Activated B cell treated with CpG ODN at 0.5 μM for 24 hours (primary cell): ENCODE results near the gene HYPK. TPM values are rescaled to one million over a fixed set of nuclear protein-coding genes. Genes with fewer than 3 reads are reported as not detected.

Source experiments
- ATAC-seq: fragments of 200-7000 bp; cut with Tn5 transposase; one replicate; pipeline ENCODE4 v1.10.0; 2021; ENCODE audit warnings: low read depth, mild to moderate bottlenecking, moderate library complexity
- CTCF ChIA-PET: fragments of 350-600 bp; sonication (Branson Sonifier 250); formaldehyde crosslinking; loops from one replicate; lab custom pipeline; 2021; ENCODE audit warnings: antibody characterized with exemption; lab: Charles Lee
- POLR2A ChIA-PET: fragments of 350-600 bp; sonication (Branson Sonifier 250); formaldehyde crosslinking; loops from one replicate; lab custom pipeline; 2021; ENCODE audit warnings: antibody characterized with exemption; lab: Charles Lee
- DNase-seq: peaks from one replicate; pipeline ENCODE4 v3.0.0; 2022
- H3K27ac Mint-ChIP-seq: one replicate; pipeline ENCODE4 v1.8.0; 2020; ENCODE audit warnings: mixed read lengths
- H3K27me3 Mint-ChIP-seq: one replicate; pipeline ENCODE4 v1.8.0; 2021; ENCODE audit warnings: mixed read lengths
- H3K36me3 Mint-ChIP-seq: one replicate; pipeline ENCODE4 v1.8.0; 2021; ENCODE audit warnings: low read depth, mixed read lengths
- H3K4me1 Mint-ChIP-seq: one replicate; pipeline ENCODE4 v1.8.0; 2021; ENCODE audit warnings: mixed read lengths
- H3K4me3 Mint-ChIP-seq: one replicate; pipeline ENCODE4 v1.8.0; 2020; ENCODE audit warnings: mild to moderate bottlenecking, mixed read lengths
- H3K9me3 Mint-ChIP-seq: one replicate; pipeline ENCODE4 v1.8.0; 2020; ENCODE audit warnings: mixed read lengths
- CTCF ChIP-seq: fragments of 200-600 bp; IDR thresholded peaks from one replicate; pipeline ENCODE4 v1.8.0; 2022; ENCODE audit warnings: antibody characterized with exemption, mild to moderate bottlenecking
- intact Hi-C: fragments of 100-400 bp; cut with micrococcal nuclease; formaldehyde crosslinking; loops from one replicate; pipeline ENCODE4 v1.15.1; 2024
- total RNA-seq: library from RNA; stranded (reverse); gene quantifications from 2 replicates; pipeline ENCODE4 v1.2.3, GENCODE V29; 2022

Gene HYPK
- total RNA-seq, 1 donor from 2014 or later = 19.2 TPM

GRCh38 chr15:43769584-43770228 is 30.7 kb upstream of the HYPK start:
- TF ChIP-seq CTCF = peak; percentile 75
- POLR2A ChIA-PET = interaction anchor here (0.6 to 10.1 kb wide), 8 partner anchors 15 to 448 kb away, joined by 3 to 509 read pairs (median 4); partner anchors contain the start of genes HYPK, SERF2, SERINC4 and TP53BP1
- no peaks in the 10 kb centered on the region for H3K27me3 Mint-ChIP-seq
- peak overlapping the region; percentile 6 for H3K27ac Mint-ChIP-seq
- intact Hi-C loops = no loop called here
- no peaks in the 10 kb centered on the region for H3K9me3 Mint-ChIP-seq
- peaks cover 21% of the 10 kb centered on the region for H3K4me1 Mint-ChIP-seq
- ATAC-seq (peak; percentile 85), DNase-seq (no peak)
- H3K4me3 Mint-ChIP-seq = no peak overlapping the region
- H3K36me3 Mint-ChIP-seq = peaks cover 92% of the 10 kb centered on the region
- CTCF ChIA-PET = interaction anchor here (0.8 to 2.3 kb wide), 8 partner anchors 14 to 55 kb away, joined by 3 to 12 read pairs (median 4); partner anchors contain the start of genes MFAP1 and SERF2

DNA sequence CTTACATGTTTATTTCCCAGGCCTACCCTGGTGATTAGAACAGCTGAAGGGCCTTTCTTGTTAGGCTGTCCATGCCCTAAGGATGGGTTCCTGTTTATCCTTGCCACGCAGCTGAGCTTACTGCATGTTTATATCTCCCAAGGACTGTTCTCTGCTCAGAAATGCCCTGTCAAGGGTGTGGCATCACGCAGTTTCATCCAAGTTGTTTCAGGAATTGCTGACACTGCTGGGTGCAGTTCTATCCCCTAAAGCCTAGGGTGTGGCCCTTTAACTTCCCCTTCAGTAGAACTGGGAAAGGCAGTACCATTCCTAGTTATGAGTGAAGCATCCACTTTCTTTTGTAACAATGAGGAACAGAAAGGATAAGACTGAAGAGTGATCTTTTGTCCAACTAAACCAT is 28.6 kb upstream of the HYPK start:
- H3K4me3 Mint-ChIP-seq = no peak overlapping the region
- DNase-seq (no peak), ATAC-seq (no peak)
- H3K27me3 Mint-ChIP-seq = no peaks in the 10 kb centered on the region
- TF ChIP-seq CTCF = no peak
- intact Hi-C loops = no loop called here
- peaks cover 37% of the 10 kb centered on the region for H3K4me1 Mint-ChIP-seq
- POLR2A ChIA-PET = interaction anchor here (0.6 to 10.1 kb wide), 5 partner anchors 17 to 814 kb away, joined by 3 to 509 read pairs (median 5); partner anchors contain the start of genes HYPK, SERF2 and SERINC4
- H3K9me3 Mint-ChIP-seq = no peaks in the 10 kb centered on the region
- H3K27ac Mint-ChIP-seq = no peak overlapping the region
- CTCF ChIA-PET = interaction anchor here (1.2 to 1.4 kb wide), 3 partner anchors 25 to 38 kb away, joined by 3 read pairs; no protein-coding TSS in a partner anchor
- peaks cover 89% of the 10 kb centered on the region for H3K36me3 Mint-ChIP-seq

- CTCF ChIA-PET = no interaction called here
- intact Hi-C loops = no loop called here
- H3K36me3 Mint-ChIP-seq = peaks cover 89% of the 10 kb centered on the region
- POLR2A ChIA-PET = interaction anchor here (1.6 to 10.1 kb wide), 3 partner anchors 18 to 36 kb away, joined by 5 to 509 read pairs (median 14); partner anchors contain the start of genes HYPK, SERF2 and SERINC4
- no peaks in the 10 kb centered on the region for H3K9me3 Mint-ChIP-seq
- H3K4me1 Mint-ChIP-seq = peaks cover 42% of the 10 kb centered on the region
- H3K27ac Mint-ChIP-seq = no peak overlapping the region
- no peak for ATAC-seq
- no peak overlapping the region for H3K4me3 Mint-ChIP-seq
- no peak for TF ChIP-seq CTCF
- no peak for DNase-seq
- H3K27me3 Mint-ChIP-seq = no peaks in the 10 kb centered on the region
Measured at GRCh38 chr15:43772624-43773023, 27.8 kb upstream of the HYPK start.

DNA sequence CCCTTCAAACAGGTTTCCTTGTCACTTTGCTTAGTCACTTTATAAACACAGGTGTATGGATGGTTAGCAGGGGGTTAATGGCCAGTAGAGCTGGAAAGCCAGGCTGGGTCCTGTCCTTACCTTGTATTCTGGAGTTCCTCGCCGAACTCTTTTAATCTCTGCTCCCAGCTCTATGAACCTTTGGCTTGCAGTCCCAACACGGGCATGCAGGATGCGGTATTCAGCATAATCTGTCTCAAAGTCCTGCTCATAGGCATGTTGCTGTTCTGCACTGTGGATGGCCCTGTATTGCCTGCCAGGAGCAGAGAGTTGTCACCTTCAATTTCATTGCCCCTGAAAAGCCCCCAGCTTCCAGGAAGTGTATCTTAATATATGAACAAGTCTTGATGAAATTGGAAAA is 26.3 kb upstream of the HYPK start:
- Mint-ChIP-seq H3K9me3 (no peaks in the 10 kb centered on the region), H3K4me1 (peaks cover 52% of the 10 kb centered on the region), H3K36me3 (peaks cover 76% of the 10 kb centered on the region), H3K27me3 (no peaks in the 10 kb centered on the region), H3K27ac (no peak overlapping the region), H3K4me3 (no peak overlapping the region)
- DNase-seq (no peak), ATAC-seq (no peak)
- CTCF ChIA-PET = no interaction called here
- POLR2A ChIA-PET = interaction anchor here (0.6 to 10.1 kb wide), 3 partner anchors 8 to 35 kb away, joined by 3 to 509 read pairs (median 80); partner anchors contain the start of genes HYPK, SERF2 and SERINC4
- no peak for TF ChIP-seq CTCF
- intact Hi-C loops = no loop called here

DNA sequence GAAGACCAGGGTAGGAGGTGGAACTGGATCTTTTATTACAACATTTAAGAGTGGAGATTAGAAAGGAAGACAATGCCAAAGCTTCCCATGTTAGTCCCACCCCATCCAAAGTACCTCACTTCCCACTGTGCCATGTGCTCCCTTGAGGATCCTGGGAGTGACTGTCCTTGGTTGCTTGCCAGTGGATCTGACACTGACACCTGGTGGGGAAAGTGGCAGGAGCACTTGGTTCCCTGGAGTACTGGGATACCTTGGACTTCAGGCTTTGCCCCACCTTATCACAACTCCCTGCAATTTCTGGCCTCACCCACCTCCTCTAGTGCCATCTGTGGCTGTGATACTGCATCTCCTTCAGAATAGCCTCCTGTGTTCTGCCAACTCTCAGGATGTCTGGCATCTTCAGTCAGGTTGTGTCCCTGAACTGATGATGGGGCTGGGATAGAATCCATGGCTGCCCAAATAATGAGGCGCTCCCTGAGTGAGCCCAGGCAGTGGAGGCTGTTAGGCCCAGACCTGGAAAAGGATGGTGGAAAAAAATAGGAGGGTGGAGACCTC is 24.9 kb upstream of the HYPK start:
- CTCF ChIA-PET = interaction anchor here (2.4 kb wide), 1 partner anchor 52 kb away, joined by 8 read pairs; the partner anchor contains the start of gene WDR76

More for the DNA sequence above, 24.9 kb upstream of the HYPK start:
- intact Hi-C loops = no loop called here
- H3K27ac Mint-ChIP-seq = peak overlapping the region; percentile 96
- H3K4me1 Mint-ChIP-seq = peaks cover 46% of the 10 kb centered on the region
- peaks cover 62% of the 10 kb centered on the region for H3K36me3 Mint-ChIP-seq
- H3K9me3 Mint-ChIP-seq = no peaks in the 10 kb centered on the region
- no peaks in the 10 kb centered on the region for H3K27me3 Mint-ChIP-seq
- no peak for DNase-seq
- no peak for ATAC-seq
- POLR2A ChIA-PET = interaction anchor here (0.6 to 10.1 kb wide), 13 partner anchors 10 to 936 kb away, joined by 3 to 509 read pairs (median 12); partner anchors contain the start of genes B2M, HYPK, MFAP1 and PATL2
- no peak for TF ChIP-seq CTCF
- peak overlapping the region; percentile 96 for H3K4me3 Mint-ChIP-seq
